HG02973 (cell line): ENCODE measurements around the gene ZNF552.

ENCODE experiments used
- ATAC-seq: cut with Tn5 transposase; IDR thresholded peaks from one replicate; pipeline ENCODE4 v1.9.1; 2021; ENCODE audit warnings: moderate library complexity; ENCODE audit not compliant: unreplicated experiment

Gene ZNF552

DNA sequence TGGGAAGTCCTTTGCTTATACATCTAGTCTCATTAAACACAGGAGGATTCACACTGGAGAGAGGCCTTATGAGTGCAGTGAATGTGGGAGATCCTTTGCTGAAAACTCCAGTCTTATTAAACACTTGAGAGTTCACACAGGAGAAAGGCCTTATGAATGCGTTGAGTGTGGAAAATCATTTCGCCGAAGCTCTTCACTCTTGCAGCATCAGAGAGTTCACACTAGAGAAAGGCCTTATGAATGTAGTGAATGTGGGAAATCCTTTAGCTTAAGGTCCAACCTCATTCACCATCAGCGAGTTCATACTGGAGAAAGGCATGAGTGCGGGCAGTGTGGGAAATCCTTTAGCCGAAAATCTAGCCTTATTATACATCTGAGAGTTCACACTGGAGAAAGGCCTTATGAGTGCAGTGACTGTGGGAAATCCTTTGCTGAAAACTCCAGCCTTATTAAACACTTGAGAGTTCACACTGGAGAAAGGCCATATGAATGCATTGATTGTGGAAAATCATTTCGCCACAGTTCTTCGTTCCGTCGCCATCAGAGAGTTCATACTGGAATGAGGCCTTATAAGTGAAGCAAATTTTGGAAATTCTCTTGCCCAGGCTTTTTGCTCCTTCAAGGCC, 35.4 kb downstream of the ZNF552 start:
- no peak for ATAC-seq

DNA sequence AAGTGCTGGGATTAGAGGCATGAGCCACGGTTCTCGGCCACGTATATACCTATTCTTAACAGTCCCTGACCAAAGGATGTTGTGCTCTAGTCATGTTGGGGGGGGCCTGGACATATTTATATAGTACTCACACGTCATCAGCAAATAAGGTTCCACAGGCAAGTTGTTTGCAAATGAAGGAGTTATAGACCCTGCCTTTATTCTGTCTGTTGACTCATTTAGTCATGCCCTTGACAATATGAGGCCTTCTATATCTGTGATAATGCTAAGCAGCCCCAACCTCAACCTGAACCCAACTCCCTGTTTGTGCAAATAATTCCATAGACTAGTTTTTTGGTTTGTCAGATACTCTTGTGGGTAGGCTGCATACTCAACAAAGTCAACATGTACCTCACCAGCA, 36.4 kb downstream of the ZNF552 start:
- ATAC-seq = no peak

DNA sequence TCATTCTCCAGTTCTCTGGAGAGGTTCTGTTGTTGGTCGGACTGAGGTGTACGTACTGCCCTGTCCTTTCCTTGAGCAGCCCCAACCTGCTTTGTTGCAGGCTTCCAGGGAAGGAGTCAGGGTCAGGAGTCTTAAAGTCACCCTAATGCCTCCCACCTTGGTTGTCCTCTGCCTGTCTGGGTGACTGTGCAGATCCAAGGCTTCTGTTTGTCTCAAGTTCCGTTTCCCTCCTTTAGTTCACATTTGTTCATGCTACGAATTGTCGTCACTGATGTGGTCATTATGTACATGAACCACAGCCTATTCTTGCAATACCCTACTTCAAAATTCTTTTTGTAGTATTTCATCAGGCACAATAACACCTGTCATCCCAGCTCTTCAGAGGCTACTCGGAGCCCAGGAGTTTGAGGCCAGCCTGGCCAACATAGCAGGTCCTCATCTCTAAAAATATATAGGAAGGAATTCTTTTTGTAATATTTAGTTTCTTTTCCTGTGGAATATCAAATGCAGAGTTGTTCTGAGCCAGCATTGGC, 37.9 kb downstream of the ZNF552 start:
- no peak for ATAC-seq

DNA sequence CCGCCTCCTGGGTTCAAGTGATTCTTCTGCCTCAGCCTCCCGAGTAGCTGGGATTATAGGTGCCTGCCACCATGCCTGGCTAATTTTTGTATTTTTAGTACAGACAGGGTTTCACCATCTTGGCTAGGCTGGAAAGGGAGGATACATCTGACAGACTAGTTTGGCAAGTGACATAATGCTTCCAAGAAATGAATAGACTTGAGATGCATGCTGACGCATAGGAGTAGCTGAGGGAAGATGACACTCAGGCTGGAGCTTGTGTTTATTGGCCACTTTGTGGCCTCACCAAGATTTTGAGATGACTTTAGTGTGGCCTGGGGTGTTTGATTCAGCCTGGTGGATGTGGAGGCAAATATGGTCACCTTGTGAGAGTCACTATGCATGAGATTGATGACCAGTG, 41.2 kb downstream of the ZNF552 start:
- no peak for ATAC-seq

DNA sequence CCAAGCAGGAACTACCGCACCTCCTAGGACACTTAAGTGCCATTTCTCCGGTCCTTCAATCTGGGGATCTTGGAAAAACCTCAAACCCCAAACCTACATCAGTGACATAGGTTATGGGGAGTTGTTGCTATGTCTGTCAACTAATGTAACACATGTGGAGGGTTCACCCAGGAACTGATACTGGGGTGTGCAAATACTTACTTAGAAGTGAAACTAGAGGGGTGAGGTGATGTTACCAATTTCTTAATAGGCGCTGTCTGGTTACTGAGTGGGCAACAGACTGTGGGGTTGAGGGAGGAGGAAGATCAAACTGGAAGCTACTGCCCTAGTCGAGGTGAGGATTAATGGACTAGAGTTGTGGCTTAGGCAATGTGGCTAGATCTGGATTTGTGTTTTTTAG, 43.3 kb downstream of the ZNF552 start:
- ATAC-seq = no peak

DNA sequence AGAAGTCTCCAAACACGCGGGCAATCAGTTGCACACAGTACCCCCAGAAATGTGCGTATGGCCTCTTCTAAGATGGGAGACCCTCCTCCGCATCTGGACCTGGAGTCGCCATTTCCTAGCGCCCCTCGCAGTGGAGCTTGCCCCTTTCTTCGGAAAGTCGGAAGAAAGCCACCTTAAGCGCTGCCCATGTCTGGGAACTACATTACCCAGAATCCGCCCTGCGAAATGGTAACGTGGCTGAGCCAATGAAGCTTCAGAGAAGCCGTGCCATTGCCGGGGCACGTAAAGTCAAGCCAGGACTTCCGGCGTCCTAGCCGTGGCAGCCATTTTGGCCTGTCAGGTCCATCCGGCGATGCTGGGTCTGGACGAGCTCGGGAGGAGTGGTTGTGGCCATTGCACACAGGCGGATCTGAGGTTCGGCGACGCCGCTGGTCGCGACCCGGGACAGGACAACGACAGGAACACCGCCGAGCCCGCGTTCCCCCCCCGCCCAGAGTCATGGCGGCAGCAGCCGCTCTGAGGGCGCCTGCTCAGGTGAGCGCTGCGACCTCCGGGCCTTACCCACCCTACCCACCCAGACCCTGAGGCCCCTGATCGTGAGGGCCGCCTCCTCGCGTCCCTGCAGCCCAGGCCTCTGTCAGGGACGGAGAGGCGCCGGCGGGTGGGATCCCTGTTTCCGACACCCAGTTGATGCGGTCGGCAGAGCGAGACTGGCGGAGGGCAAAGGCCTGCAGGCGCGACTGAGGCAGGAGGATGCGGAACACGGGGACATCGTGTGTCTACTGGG, 45.2 kb downstream of the ZNF552 start, which contains the start of gene ZNF586:
Gene ZNF586 (plus strand): TSS at position 332 of the 787 bp plus-strand sequence. CDS start 167 bp downstream, at position 499.
- ATAC-seq = peak; percentile 97

DNA sequence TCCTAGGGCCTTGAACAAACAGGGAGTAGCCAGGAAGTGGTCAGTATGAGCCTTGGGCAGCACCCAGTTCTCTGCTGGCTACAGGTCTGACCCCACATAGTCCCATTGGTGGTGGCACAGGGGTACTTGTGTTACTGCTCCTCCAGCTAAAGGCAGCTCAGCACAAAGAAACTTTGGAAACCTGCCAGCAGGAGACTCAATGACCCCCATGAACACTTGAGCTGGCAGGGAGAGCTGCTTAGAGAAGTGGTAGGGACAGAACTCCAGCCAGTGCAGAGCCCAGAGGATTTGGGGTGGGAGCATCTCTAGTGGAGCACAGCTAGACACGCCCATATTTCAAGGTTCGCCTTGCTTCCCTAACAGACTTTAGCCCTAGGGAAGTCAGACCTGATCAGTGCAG, 55.6 kb downstream of the ZNF552 start:
- ATAC-seq = no peak

DNA sequence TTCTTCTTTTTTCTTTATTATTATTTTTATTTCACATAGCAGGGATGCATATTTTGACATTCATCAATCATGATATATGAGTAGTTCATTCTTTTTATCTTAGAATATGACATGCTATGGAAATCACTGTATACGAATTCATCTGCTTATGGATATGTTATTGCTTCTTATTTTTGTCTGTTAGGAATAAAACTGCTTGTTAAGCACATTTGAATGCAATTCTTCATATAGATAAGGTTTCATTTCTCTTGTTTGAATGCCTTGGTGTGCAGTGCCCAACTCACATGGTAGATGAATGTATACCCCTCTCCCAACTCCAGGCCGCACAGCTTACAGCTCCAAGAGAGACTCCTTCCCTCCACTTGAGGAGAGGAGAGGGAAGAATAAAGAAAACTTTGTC, 56.8 kb downstream of the ZNF552 start:
- no peak for ATAC-seq
